ENCODE results near the gene EYA4. TPM values are rescaled to one million over a fixed set of nuclear protein-coding genes. Genes with fewer than 3 reads are reported as not detected.

Gene EYA4
- total and polyA plus RNA-seq, 2 donors (not counting 1 experiment from before 2014, with no cell fraction given) = 4.6 to 38.0 TPM

- Histone ChIP-seq H3K27ac (ENCODE audit: insufficient read depth, low read length) (no peak overlapping the region), H3K79me2 (ENCODE audit: control insufficient read depth, insufficient read depth, low read length) (no peaks in the 10 kb centered on the region), H3K9me3 (ENCODE audit: control insufficient read depth, insufficient read depth, low read depth, low read length) (no peaks in the 10 kb centered on the region), H4K20me1 (ENCODE audit: control insufficient read depth, extremely low read depth, insufficient read depth, low read length) (no peaks in the 10 kb centered on the region), H3K4me3 (replicated peaks in 1 of 4; ENCODE audit: control extremely low read depth in 1 of 4, insufficient read depth in 1 of 4, low read depth in 3 of 4, low read length in 4 of 4) (no peak overlapping the region), H3K4me1 (ENCODE audit: control insufficient read depth, extremely low read depth, insufficient read depth, low read length) (no peaks in the 10 kb centered on the region), H3K9ac (ENCODE audit: insufficient read depth, low read length) (no peak overlapping the region), H3K27me3 (ENCODE audit: control insufficient read depth, insufficient read depth, low read length) (no peaks in the 10 kb centered on the region), H3K36me3 (ENCODE audit: control insufficient read depth, insufficient read depth, low read length) (no peaks in the 10 kb centered on the region), H2AFZ (ENCODE audit: low read length) (no peak overlapping the region), H3K4me2 (ENCODE audit: extremely low read depth, insufficient read depth, low read length) (no peak overlapping the region)
- TF ChIP-seq EZH2 (IDR thresholded peaks at IDR 0.05; ENCODE audit: low read length, missing control alignments) = no peak
- TF ChIP-seq CTCF (conservative IDR thresholded peaks at IDR 0.05 in 1 of 2, IDR thresholded peaks at IDR 0.05 in 1 of 2; ENCODE audit: low read depth in 1 of 2, low read length in 2 of 2) = no peak
- no peak for DNase-seq (ENCODE audit: low read depth in 2 of 2)
Measured at GRCh38 chr6:133317704-133318103, 76.5 kb downstream of the EYA4 start.

GRCh38 chr6:133326584-133326983 is 85.4 kb downstream of the EYA4 start:
- H3K9ac ChIP-seq (ENCODE audit: insufficient read depth, low read length) = no peak overlapping the region
- no peak overlapping the region for H3K27ac ChIP-seq (ENCODE audit: insufficient read depth, low read length)
- DNase-seq (ENCODE audit: low read depth in 2 of 2) = peak in 1 of 2 donors; percentile 13

GRCh38 chr6:133333852-133334251 is 92.7 kb downstream of the EYA4 start:
- Histone ChIP-seq H4K20me1 (ENCODE audit: control insufficient read depth, extremely low read depth, insufficient read depth, low read length) (peaks cover 2% of the 10 kb centered on the region), H3K36me3 (ENCODE audit: control insufficient read depth, insufficient read depth, low read length) (no peaks in the 10 kb centered on the region), H3K27me3 (ENCODE audit: control insufficient read depth, insufficient read depth, low read length) (no peaks in the 10 kb centered on the region), H3K4me2 (ENCODE audit: extremely low read depth, insufficient read depth, low read length) (no peak overlapping the region), H3K9ac (ENCODE audit: insufficient read depth, low read length) (no peak overlapping the region), H3K4me3 (replicated peaks in 1 of 4; ENCODE audit: control extremely low read depth in 1 of 4, insufficient read depth in 1 of 4, low read depth in 3 of 4, low read length in 4 of 4) (no peak overlapping the region), H2AFZ (ENCODE audit: low read length) (no peak overlapping the region), H3K27ac (ENCODE audit: insufficient read depth, low read length) (no peak overlapping the region), H3K4me1 (ENCODE audit: control insufficient read depth, extremely low read depth, insufficient read depth, low read length) (no peaks in the 10 kb centered on the region), H3K9me3 (ENCODE audit: control insufficient read depth, insufficient read depth, low read depth, low read length) (no peaks in the 10 kb centered on the region), H3K79me2 (ENCODE audit: control insufficient read depth, insufficient read depth, low read length) (no peaks in the 10 kb centered on the region)
- no peak for TF ChIP-seq EZH2 (IDR thresholded peaks at IDR 0.05; ENCODE audit: low read length, missing control alignments)
- no peak for TF ChIP-seq CTCF (conservative IDR thresholded peaks at IDR 0.05 in 1 of 2, IDR thresholded peaks at IDR 0.05 in 1 of 2; ENCODE audit: low read depth in 1 of 2, low read length in 2 of 2)
- DNase-seq (ENCODE audit: low read depth in 2 of 2) = no peak

More at GRCh38 chr6:133326584-133326983, 85.4 kb downstream of the EYA4 start:
- no peak overlapping the region for H3K4me3 ChIP-seq (replicated peaks in 1 of 4; ENCODE audit: control extremely low read depth in 1 of 4, insufficient read depth in 1 of 4, low read depth in 3 of 4, low read length in 4 of 4)
- no peaks in the 10 kb centered on the region for H3K9me3 ChIP-seq (ENCODE audit: control insufficient read depth, insufficient read depth, low read depth, low read length)
- no peaks in the 10 kb centered on the region for H3K4me1 ChIP-seq (ENCODE audit: control insufficient read depth, extremely low read depth, insufficient read depth, low read length)
- H2AFZ ChIP-seq (ENCODE audit: low read length) = no peak overlapping the region
- no peaks in the 10 kb centered on the region for H3K36me3 ChIP-seq (ENCODE audit: control insufficient read depth, insufficient read depth, low read length)
- no peaks in the 10 kb centered on the region for H4K20me1 ChIP-seq (ENCODE audit: control insufficient read depth, extremely low read depth, insufficient read depth, low read length)
- no peaks in the 10 kb centered on the region for H3K27me3 ChIP-seq (ENCODE audit: control insufficient read depth, insufficient read depth, low read length)
- H3K79me2 ChIP-seq (ENCODE audit: control insufficient read depth, insufficient read depth, low read length) = no peaks in the 10 kb centered on the region
- H3K4me2 ChIP-seq (ENCODE audit: extremely low read depth, insufficient read depth, low read length) = no peak overlapping the region
- no peak for TF ChIP-seq CTCF (conservative IDR thresholded peaks at IDR 0.05 in 1 of 2, IDR thresholded peaks at IDR 0.05 in 1 of 2; ENCODE audit: low read depth in 1 of 2, low read length in 2 of 2)
- TF ChIP-seq EZH2 (IDR thresholded peaks at IDR 0.05; ENCODE audit: low read length, missing control alignments) = no peak
